Hematopoietic multipotent progenitor cell treated with erythropoietin and hydrocortisone succinate and interleukin-3 and kit ligand, for 6 days (in vitro differentiated cells): Measurements from ENCODE around the gene PDIA4.
"Not testable (repeated sequence)": the region's sequence is repeated elsewhere in the genome, so short reads cannot be mapped to it uniquely, and the experiment has no call there.

Experiments
- DNase-seq: peaks from one replicate; pipeline ENCODE4 v3.0.0-alpha.2; 2015

Gene PDIA4, protein sequence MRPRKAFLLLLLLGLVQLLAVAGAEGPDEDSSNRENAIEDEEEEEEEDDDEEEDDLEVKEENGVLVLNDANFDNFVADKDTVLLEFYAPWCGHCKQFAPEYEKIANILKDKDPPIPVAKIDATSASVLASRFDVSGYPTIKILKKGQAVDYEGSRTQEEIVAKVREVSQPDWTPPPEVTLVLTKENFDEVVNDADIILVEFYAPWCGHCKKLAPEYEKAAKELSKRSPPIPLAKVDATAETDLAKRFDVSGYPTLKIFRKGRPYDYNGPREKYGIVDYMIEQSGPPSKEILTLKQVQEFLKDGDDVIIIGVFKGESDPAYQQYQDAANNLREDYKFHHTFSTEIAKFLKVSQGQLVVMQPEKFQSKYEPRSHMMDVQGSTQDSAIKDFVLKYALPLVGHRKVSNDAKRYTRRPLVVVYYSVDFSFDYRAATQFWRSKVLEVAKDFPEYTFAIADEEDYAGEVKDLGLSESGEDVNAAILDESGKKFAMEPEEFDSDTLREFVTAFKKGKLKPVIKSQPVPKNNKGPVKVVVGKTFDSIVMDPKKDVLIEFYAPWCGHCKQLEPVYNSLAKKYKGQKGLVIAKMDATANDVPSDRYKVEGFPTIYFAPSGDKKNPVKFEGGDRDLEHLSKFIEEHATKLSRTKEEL

DNA sequence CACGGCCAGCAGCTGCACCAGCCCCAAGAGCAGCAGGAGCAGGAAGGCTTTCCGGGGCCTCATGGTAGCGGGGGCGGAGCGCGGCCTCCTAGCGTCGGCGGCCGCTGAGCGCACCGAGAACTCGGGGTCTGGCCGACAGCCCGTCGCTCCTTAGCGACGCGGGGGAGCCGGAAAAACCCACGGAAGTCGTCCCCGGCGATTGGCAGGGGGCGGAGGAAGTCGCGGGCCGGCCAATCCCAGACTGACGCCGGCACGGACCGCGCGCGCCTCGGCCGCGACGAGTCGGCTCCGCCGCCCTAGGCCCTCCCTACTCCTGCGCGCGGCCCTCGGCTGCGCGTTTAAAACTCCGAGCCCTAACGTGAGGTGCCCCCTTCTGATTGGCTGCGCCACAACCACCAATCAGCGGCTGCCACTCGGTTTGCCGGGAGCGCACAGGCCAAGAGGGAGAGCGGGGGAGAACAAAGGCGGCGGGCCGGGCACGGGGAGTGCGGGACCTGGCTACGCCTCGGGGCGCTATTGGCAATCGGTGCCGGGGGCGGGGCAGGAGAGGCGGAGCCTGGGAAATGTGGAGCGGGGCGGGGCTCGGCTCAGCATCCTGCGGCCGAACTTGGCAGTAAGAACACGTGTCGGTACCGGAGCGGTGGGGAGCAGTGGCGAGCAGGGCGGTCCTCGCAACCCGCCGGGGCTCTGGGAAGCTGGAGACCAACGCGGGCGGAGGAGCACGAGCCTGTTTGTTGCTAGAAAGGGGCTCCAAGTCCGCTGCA, at the start of gene PDIA4:
Gene PDIA4, minus strand, starts transcription at position 160 of the 764 bp plus-strand sequence. Its CDS starts 97 bp downstream, at position 63.
- DNase-seq = peak; percentile 98

DNA sequence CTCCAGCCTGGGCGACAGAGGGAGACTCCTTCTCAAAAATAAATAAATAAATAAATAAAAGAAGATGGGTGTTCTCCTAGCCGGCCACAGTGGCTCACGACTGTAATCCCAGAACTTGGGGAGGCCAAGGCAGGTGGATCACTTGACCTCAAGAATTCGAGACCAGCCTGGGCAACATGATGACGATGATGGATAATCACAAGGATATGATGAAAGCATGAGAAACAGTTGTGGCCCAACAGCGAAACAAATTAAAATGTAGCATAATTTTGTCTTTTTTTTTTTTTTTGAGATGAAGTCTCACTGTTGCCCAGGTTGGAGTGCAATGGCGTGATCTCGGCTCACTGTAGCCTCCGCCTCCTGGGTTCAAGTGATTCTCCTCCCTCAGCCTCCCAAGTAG, 49.3 kb upstream of the PDIA4 start:
- no peak for DNase-seq

DNA sequence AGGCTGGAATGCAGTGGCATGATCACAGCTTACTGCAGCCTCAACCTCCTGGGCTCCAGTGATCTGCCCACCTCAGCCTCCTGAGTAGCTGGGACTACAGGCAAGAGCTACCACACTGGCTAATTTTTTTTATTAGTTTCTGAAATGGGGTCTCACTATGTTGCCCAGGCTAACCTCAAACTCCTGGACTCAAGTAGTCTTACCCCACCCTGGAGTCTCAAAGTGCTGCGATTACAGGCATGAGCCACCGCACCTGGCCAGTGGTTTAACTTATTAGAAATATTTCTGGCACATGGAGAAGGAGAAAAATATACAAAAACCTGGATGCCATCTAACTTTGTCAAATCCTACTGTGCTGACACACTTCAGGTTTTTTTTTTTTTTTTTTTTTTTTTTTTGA, 47.0 kb upstream of the PDIA4 start:
- DNase-seq = no peak

DNA sequence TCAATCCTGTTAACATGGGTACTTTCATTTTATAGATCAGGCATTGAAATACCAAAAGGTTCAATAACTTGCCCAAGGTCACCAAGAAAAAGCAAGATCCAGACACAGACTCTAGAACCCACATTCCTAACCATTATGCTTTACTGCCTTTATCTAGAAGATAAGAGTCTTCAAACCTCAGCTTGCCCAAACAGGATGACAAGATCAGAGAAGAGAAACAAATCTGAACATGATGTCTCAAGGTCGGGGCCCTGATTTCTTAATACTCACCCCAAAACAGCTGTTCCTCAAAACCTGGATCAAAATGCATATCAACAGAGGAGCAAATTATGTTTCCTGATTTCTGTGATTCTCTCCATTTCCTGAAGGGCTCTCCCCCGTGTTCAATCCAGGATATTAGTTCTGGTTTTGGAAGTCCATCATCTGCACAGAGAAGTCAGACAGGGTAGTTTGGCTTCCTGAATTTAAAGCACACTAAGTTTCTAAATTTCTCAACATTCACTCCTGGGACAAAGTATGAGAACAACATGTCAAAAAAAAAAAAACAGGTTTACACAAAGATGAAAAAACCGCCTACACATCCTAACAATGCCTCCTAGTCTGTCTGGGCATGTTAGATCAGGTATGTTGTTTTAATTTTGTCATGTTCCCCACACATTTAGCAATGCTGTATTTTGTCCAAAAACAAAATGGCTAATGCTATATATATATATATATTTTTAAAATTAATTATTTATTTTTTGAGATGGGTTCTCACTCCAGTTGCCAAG, 46.0 kb upstream of the PDIA4 start:
- no peak for DNase-seq

DNA sequence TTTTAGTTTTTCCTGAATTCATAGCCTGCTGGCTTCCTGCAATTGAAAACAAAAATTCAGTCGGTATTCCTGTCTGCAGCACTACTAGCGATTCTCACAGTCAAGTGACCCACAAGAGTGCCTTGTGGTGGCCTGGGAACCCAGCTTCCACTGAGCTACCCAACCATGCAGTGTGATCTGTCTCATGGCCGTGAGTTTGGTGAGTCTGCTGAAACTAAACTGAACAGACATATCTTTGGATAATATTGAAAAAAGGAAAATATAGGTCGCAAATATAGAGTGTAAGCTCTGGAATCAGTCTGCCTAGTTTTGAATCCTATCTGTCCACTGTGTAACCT, 44.1 kb upstream of the PDIA4 start:
- no peak for DNase-seq

DNA sequence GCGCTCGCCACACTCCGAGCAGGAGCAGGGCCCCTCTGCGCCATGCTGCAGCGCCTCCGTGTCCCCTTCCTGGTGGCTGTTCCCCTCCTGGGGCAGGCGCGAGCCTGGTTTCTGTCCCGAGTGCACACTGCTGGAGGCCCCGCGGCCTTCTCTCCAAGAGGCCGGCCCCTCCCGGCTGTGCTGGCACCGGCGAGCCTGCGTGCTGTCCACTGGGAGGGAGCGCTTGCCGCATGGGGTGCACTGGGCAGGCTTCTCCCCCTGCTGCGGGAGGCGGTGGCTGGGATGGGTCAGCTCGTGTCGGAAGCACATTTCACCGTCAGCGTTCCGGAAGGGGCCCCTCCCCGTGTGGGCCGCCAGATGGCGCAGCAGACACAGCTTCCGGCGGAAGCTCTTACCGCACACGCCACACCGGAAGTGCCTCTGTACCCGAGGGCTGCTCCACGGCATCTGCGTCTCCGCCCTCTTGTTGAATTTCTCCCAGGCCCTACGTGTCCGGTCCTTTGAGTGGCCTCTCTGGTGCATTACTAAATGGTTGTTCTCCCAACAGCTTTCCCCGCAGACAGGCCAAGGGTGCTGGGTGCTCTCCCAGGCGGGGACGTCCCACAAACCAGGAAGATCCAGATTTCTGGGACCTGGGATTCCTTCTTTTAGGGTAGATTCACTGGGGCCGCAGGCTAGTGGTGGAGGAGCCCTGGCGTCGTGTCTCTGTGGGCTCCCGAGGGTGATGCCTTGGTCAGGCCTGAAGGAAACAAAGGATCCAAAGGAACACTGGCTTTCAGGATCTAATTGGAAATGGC, 43.5 kb upstream of the PDIA4 start:
- DNase-seq = peak; percentile 44

DNA sequence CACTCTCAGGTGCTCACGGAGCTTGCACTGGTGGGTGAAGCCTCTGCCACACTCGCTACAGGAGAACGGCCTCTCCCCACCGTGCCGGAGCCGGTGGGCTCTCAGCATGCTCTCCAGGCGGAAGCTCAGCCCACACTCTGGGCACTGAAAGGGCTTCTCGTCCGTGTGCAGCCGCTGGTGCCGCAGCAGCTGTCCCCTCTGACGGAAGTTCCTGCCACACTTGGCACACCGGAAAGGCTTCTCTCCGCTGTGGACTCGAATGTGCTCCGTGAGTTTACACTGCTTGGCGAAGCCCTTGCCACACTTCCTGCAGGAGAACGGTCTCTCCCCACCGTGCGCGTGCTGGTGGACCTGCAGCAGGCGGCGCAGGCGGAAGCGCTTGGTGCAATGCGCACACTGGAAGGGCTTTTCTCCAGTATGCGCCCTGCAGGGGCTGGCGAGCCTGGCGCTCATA, 42.9 kb upstream of the PDIA4 start:
- no peak for DNase-seq

DNA sequence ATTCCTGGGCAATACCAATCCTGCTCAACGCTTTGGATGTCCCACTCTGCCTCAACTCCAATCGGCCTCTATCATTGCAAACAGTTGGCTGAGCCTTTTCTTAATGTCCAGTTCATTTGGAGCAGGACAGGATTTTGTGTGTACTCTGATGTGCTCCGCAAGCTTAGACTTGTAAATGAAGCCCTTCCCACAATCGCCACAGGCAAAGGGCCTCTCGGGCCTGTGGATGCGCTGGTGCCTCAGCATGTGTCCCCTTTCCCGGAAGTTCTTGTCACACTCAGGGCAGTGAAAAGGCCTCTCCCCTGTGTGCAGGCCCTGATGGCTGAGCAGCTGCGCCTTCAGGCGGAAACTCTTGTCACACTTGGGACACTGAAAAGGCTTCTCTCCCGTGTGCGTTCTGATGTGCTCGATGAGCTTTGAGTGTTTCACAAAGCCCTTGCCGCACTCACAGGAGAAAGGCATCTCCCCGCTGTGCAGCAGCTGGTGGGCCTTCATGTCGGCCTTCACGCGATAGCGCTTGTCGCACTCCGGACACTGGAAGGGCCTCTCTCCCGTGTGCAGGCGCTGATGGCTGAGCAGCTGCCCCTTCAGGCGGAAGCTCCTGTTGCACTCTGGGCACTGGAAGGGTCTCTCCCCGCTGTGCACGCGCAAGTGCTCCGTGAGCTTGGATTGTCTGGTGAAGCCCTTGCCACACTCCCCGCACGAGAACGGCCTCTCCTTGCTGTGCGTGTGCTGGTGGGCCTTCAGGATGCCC, 42.2 kb upstream of the PDIA4 start:
- DNase-seq = no peak

DNA sequence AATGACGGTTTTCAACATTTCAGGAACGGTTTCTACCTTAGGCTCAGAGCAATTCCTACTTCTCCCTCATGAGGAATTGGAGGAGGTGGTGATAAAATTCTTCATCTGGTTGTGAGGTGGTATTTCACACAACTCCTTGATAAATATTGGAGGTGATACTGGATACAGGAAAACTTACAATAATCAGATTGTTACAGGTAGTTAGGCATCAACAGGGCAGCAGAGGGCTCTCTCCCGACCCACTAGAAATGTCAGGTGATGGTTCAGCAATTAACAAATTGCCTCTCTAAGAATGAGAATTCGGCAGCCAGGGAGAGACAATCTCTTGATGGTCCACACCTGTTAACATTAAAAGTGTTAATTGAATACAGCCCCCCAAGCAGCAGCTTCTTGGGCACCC, 39.6 kb upstream of the PDIA4 start:
- DNase-seq = peak; percentile 19

DNA sequence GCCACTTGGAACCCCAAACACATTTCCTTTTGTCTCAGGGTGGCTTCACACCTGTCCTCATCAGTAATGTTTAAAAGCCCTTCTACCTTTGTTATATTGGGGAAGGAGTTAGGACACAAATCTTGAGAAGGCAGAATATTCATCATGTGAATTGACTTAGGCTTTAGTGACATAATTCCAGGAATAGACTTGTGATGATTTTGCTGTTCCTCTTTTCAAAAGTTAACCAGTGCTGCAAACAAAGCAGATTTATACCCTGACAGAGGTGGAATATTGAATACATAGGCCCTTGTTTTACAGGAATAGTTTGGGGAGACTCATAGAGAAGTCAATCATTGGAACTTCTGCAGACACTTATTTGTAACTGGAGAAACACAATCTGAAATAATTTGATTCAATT, 35.2 kb upstream of the PDIA4 start:
- DNase-seq = peak; percentile 4

DNA sequence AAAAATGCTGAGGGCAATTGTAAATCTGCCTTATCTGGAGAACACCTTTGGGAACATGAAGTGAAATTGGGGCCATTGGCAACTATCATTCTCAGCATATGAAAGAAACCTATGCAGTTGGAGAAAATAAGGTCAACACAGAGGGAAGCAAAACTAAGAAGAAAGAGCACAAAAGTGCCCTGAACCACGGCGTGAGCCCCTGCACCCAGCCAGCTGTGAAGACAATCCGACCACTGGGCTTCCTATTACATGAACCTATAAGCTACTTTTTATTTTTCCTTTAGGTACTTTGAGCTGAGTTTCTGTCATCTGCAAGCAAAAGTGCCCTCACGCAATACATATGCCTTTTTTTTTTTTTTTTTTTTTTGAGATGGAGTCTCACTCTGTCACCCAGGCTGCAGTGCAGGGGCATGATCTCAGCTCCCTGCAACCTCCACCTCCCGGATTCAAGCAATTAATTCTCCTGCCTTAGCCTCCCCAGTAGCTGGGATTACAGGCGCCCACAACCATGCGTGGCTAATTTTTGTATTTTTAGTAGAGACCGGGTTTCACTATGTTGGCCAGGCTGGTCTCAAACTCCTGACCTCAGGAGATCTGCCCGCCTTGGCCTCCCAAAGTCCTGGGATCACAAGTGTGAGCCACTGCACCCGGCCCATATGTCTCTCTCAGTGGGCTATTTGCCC, 34.1 kb upstream of the PDIA4 start:
- DNase-seq = not testable (repeated sequence)

DNA sequence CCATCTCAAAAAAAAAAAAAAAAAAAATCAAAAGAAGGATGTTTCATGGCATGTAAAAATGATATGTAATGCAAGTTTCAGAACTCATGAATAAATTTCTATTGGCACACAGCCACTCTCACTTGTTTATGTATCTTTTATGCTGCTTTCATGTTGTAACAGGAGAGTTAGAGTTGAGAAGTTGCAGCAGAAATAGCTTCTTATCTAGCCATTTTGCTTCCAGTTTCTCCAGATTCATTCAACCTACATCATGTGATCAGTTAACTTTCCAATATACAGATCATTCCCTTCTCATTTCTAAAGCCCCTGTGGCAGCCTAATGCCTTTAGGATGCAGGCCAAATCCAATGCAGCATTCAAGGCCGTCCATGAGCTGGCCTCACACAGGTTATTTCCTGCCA, 31.9 kb upstream of the PDIA4 start:
- no peak for DNase-seq

DNA sequence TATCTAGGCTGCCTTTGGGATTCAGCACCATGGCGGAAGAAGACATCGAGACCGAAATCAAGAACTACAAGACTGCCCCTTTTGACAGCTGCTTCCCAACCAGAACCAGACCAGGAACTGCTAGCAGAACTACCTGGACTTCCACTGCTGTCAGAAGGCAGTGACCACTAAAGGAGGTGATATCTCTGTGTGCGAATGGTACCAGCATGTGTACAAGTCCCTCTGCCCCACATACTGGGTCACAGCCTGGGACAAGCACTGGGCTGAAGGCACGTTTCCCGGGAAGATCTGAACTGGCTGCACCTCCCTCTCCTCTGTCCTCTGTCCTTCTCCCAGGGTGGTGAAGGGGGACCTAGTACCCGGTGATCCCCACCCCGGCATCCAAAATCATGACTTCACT, 25.6 kb upstream of the PDIA4 start:
- DNase-seq = no peak

DNA sequence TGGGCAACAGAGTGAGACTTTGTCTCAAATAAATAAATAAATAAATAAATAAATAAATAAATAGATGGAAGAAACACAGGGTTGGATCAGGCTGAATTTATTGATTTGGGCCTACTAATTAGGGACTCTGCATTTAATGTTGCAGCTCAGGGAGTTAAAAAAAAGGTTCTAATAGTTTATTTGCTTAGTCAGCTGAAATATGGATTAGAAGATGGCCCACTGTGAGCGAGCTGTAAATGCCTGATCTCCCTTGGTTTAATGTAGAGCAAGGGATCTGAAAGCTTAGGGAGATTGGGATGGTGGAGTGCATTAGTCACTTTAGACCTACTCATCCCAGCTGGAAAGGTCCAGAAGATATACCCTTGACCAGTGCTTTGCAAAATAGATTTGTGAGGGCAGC, 25.1 kb upstream of the PDIA4 start:
- no peak for DNase-seq

DNA sequence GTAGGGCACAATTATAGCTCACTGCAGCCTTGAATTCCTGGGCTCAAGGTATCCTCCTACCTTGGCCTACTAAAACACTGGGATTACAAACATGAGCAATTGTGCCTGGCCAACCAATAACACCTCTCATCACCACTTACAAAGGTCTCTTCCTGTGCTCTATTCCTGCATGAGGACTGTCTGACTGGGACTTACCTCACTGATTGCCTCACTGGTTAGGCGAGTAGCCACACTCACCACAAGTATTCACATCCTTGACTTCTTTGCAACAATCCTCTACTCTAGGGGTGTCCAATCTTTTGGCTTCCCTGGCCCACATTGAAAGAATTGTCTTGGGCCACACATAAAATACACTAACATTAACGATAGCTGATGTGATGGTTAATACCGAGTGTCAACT, 22.6 kb upstream of the PDIA4 start:
- DNase-seq = no peak

DNA sequence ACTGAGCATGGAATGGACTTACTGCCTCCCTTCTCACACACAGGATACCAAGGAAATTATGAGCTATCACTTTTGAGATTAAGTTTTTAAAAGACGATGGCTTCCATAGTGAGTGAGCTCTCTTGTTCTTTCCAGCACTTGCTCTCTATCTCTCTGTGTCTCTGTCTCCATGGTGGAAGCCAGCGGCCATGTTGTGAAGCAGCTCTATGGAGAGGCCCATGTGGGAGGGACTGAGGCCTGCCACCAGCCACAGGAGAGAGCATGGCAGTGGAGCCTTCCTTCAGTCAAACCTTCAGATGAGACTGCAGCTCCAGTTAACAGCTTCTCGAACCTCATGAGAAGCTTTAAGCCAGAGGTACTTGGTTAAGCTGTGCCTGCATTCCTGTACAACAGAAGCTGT, 20.5 kb upstream of the PDIA4 start:
- DNase-seq = no peak

DNA sequence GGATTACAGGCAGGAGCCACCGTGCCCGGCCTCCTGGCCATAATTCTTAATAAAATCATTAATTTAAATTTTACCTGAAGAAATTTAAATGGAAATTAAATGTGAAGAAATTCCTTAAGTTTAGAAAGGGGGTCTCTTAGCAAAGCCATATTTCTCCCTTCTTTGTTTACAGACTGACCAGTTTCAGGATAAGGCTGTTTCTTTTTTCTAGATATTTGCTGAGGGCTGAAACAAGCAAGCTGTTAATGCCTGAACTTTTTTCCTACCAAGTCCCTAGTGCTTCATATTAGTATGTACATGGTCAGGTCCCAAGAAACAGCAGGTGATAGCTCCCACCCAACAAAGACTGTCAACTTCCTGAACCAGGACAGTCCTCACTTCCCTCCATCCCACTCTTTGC, 18.1 kb upstream of the PDIA4 start:
- DNase-seq = no peak

DNA sequence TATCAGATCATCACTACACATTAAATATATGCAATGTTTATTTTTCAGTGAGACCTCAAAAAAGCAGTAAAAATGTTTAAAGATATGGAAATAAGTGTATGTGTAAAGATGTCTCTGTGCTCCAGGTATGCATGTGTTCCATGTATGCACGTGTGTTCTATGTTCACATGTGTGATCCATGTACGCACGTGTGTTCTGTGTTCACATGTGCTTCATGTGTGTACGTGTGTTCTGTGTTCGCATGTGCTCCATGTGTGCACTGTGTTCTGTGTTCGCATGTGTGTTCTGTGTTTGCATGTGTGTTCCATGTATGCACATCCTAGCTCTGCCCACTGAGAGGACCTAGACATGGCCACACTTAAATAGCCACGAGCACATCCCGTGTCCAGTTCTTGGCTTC, 15.6 kb upstream of the PDIA4 start:
- DNase-seq = no peak

DNA sequence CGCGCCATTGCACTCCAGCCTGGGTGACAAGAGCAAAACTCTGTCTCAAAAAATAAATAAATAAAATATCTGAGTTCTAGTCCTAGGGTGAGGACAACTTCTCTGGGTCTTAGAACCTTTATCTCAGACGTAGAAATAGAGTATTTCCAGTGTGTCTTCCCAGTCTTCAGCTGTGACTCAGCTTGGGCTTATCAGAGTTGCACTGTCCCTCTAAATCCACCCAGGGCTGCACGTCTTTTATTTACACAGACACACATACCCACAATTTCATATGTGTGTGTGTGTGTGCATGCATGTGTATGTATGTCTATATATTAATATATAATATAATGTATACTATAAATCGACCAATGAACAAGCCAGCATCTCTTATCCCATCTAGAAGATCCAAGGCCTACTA, 13.0 kb upstream of the PDIA4 start:
- DNase-seq = peak; percentile 25

DNA sequence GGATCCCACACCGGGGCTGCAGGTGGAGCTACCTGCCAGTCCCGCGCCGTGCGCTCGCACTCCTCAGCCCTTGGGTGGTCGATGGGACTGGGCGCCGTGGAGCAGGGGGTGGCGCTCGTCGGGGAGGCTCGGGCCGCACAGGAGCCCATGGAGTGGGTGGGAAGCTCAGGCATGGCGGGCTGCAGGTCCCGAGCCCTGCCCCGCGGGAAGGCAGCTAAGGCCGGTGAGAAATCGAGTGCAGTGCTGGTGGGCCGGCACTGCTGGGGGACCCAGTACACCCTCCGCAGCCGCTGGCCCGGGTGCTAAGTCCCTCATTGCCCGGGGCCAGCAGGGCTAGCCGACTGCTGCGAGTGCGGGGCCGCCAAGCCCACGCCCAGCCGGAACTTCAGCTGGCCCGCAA, 10.3 kb upstream of the PDIA4 start:
- DNase-seq = not testable (repeated sequence)

DNA sequence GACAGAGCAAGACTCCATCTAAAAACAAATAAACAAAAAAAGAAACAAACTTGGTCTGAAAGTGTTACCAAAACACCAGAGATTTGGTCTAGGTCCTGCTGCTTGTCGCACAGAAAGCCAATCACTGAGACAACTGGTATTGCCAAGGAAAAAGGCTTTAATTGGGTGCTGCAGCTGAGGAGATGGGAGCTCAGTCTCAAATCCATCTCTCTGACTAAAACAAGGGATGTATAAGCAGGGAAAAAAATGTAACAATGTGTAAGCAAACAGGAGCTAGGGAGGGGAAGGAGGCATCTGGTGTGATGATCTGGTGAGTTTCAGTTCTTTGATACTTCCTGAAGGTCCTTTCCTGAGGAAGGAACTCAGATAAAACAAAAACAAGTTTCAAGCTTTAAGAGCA, 8.4 kb upstream of the PDIA4 start:
- DNase-seq = no peak
